ENCODE data around the gene PITPNB.

Gene PITPNB

DNA sequence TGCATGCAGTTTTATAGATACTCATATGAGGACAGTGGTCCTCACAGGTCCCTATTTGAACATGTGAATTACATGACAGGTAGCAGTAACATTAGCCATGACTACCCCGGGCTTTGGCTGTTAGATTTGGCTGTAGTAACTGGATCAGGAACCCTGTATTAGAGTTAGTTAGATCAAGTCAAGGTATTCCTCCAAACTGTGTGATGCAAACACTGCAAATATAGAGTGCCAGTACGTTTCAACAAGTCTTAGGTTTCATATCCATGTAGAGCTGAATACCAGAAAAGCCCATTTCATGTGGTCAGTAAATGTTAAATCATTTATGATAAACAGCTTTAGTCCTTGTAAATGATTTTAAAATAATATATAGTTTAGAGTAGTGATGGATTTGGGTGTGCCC is 29.5 kb upstream of the PITPNB start:
- no peak for ATAC-seq
- TF ChIP-seq RARB (CRISPR knock-in tag; IDR thresholded peaks at IDR 0.05) (no peak), ARNTL (CRISPR knock-in tag; IDR thresholded peaks at IDR 0.05; ENCODE audit: borderline replicate concordance, low read depth) (no peak), PPARA (CRISPR knock-in tag; IDR thresholded peaks at IDR 0.05; ENCODE audit: borderline replicate concordance) (no peak), GLIS3 (CRISPR knock-in tag; IDR thresholded peaks at IDR 0.05) (no peak), SNAI2 (CRISPR knock-in tag; IDR thresholded peaks at IDR 0.05) (no peak), ZNF70 (CRISPR knock-in tag; IDR thresholded peaks at IDR 0.05) (no peak), ZNF565 (CRISPR knock-in tag; conservative IDR thresholded peaks at IDR 0.05; ENCODE audit: low read depth) (no peak), ZFP30 (CRISPR knock-in tag; IDR thresholded peaks at IDR 0.05) (no peak), OSR1 (CRISPR knock-in tag; IDR thresholded peaks at IDR 0.05) (no peak), ZC3H10 (CRISPR knock-in tag; IDR thresholded peaks at IDR 0.05) (no peak), BACH2 (CRISPR knock-in tag; IDR thresholded peaks at IDR 0.05; ENCODE audit: borderline replicate concordance) (no peak), ZNF8 (CRISPR knock-in tag; IDR thresholded peaks at IDR 0.05) (no peak), ISL1 (CRISPR knock-in tag; IDR thresholded peaks at IDR 0.05) (no peak), ESRRG (CRISPR knock-in tag; IDR thresholded peaks at IDR 0.05) (no peak), TCF4 (CRISPR knock-in tag; IDR thresholded peaks at IDR 0.05; ENCODE audit: borderline replicate concordance) (no peak)
- TF ChIP-seq, protein P1, sequence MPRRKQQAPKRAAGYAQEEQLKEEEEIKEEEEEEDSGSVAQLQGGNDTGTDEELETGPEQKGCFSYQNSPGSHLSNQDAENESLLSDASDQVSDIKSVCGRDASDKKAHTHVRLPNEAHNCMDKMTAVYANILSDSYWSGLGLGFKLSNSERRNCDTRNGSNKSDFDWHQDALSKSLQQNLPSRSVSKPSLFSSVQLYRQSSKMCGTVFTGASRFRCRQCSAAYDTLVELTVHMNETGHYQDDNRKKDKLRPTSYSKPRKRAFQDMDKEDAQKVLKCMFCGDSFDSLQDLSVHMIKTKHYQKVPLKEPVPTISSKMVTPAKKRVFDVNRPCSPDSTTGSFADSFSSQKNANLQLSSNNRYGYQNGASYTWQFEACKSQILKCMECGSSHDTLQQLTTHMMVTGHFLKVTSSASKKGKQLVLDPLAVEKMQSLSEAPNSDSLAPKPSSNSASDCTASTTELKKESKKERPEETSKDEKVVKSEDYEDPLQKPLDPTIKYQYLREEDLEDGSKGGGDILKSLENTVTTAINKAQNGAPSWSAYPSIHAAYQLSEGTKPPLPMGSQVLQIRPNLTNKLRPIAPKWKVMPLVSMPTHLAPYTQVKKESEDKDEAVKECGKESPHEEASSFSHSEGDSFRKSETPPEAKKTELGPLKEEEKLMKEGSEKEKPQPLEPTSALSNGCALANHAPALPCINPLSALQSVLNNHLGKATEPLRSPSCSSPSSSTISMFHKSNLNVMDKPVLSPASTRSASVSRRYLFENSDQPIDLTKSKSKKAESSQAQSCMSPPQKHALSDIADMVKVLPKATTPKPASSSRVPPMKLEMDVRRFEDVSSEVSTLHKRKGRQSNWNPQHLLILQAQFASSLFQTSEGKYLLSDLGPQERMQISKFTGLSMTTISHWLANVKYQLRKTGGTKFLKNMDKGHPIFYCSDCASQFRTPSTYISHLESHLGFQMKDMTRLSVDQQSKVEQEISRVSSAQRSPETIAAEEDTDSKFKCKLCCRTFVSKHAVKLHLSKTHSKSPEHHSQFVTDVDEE (CRISPR knock-in tag; IDR thresholded peaks at IDR 0.05): no peak
- TF ChIP-seq, protein P2, sequence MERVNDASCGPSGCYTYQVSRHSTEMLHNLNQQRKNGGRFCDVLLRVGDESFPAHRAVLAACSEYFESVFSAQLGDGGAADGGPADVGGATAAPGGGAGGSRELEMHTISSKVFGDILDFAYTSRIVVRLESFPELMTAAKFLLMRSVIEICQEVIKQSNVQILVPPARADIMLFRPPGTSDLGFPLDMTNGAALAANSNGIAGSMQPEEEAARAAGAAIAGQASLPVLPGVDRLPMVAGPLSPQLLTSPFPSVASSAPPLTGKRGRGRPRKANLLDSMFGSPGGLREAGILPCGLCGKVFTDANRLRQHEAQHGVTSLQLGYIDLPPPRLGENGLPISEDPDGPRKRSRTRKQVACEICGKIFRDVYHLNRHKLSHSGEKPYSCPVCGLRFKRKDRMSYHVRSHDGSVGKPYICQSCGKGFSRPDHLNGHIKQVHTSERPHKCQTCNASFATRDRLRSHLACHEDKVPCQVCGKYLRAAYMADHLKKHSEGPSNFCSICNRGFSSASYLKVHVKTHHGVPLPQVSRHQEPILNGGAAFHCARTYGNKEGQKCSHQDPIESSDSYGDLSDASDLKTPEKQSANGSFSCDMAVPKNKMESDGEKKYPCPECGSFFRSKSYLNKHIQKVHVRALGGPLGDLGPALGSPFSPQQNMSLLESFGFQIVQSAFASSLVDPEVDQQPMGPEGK (CRISPR knock-in tag; IDR thresholded peaks at IDR 0.05; ENCODE audit: borderline replicate concordance): no peak

DNA sequence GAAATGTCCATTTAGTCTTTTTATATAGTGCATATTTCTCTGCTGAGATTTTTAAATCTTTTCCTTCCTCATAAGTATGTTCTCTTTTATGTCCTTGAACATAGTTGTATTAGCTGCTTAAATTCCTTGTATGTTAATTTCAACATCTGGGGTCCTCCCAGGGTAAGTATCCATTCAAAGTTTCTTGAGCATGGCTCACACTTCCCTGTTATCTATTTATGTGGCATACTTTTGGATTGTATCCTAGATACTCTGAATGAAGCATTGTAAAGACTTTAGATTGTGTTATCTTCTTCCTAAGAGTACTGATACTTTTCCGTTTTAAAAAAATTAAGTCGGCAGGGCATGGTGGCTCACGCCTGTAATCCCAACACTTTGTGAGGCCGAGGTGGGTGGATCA is 28.4 kb upstream of the PITPNB start:
- TF ChIP-seq BACH2 (CRISPR knock-in tag; IDR thresholded peaks at IDR 0.05; ENCODE audit: borderline replicate concordance): no peak
- ATAC-seq: no peak

DNA sequence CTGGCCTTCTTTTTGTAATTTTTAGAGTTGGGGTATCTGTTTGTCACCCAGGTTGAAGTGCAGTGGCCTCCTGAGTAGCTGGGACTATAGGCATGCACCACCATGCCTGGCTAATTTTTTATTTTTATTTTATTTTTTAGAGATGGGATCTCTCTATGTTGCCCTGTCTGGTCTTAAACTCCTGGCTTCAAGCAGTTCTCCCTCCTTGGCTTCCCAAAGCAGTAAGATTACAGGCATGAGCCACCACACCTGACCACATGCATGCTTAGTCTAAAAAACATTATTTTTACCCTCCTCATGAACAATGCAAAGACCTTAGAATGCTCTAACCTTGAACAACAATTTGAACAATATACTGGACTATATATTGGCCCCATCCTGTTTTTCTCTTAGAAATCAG is 22.1 kb upstream of the PITPNB start:
- TF ChIP-seq PPARA (CRISPR knock-in tag; IDR thresholded peaks at IDR 0.05; ENCODE audit: borderline replicate concordance) (no peak), TCF4 (CRISPR knock-in tag; IDR thresholded peaks at IDR 0.05; ENCODE audit: borderline replicate concordance) (no peak), ZFP30 (CRISPR knock-in tag; IDR thresholded peaks at IDR 0.05) (no peak)
- TF ChIP-seq, protein P3, sequence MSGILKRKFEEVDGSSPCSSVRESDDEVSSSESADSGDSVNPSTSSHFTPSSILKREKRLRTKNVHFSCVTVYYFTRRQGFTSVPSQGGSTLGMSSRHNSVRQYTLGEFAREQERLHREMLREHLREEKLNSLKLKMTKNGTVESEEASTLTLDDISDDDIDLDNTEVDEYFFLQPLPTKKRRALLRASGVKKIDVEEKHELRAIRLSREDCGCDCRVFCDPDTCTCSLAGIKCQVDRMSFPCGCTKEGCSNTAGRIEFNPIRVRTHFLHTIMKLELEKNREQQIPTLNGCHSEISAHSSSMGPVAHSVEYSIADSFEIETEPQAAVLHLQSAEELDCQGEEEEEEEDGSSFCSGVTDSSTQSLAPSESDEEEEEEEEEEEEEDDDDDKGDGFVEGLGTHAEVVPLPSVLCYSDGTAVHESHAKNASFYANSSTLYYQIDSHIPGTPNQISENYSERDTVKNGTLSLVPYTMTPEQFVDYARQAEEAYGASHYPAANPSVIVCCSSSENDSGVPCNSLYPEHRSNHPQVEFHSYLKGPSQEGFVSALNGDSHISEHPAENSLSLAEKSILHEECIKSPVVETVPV (CRISPR knock-in tag; IDR thresholded peaks at IDR 0.05): no peak
- ATAC-seq: no peak

DNA sequence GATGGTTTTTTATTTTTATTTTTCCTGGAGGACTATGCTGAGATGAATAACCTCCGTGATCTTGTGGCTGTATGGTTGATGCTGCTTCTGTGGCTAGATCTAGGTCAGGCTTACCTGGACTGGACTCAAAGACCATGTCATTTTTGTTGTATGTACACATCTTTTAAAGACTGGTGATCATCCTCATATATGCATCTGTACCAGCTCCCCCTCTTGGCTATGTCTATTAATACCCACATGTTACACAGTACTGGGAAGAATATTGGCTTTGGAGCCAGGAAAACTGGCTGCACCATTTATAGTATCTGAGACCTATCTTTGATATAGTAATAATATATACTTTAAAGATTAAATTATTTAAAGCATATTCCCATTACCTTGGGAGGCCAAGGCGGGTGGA is 18.4 kb upstream of the PITPNB start:
- ATAC-seq: peak; percentile 70

More for the DNA sequence above, 18.4 kb upstream of the PITPNB start:
- no peak for TF ChIP-seq PPARA (CRISPR knock-in tag; IDR thresholded peaks at IDR 0.05; ENCODE audit: borderline replicate concordance)
- no peak for TF ChIP-seq GLIS3 (CRISPR knock-in tag; IDR thresholded peaks at IDR 0.05)
- no peak for TF ChIP-seq BACH2 (CRISPR knock-in tag; IDR thresholded peaks at IDR 0.05; ENCODE audit: borderline replicate concordance)
- TF ChIP-seq RARB (CRISPR knock-in tag; IDR thresholded peaks at IDR 0.05): no peak
- no peak for TF ChIP-seq CSDC2 (CRISPR knock-in tag; IDR thresholded peaks at IDR 0.05)
- TF ChIP-seq, protein P3 (CRISPR knock-in tag; IDR thresholded peaks at IDR 0.05): no peak
